Glomerular visceral epithelial cell (primary cell): ENCODE results near the gene IFIT1B.
"Not testable (repeated sequence)": the region's sequence is repeated elsewhere in the genome, so short reads cannot be mapped to it uniquely, and the experiment has no call there.

Source experiments
- DNase-seq: peaks from one replicate; pipeline ENCODE4 v3.0.0-alpha.2; 2016; ENCODE audit errors: extremely low spot score

The IFIT1B gene, protein sequence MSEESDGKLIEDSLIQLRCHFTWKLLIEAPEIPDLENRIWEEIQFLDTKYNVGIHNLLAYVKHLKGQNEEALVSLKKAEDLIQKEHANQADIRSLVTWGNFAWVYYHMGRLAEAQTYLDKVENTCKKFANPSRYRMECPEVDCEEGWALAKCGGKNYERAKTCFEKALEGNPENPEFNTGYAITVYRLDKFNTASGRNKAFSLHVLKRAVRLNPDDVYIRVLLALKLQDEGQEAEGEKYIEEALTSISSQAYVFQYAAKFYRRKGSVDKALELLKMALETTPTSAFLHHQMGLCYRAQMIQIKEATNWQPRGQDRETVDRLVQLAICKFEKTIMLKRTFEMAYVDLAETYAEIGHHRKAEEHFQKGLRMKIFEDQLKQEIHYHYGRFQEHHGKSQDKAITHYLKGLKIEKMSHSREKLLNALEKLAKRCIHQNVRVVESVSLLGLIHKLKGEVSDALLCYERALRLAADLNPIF

DNA sequence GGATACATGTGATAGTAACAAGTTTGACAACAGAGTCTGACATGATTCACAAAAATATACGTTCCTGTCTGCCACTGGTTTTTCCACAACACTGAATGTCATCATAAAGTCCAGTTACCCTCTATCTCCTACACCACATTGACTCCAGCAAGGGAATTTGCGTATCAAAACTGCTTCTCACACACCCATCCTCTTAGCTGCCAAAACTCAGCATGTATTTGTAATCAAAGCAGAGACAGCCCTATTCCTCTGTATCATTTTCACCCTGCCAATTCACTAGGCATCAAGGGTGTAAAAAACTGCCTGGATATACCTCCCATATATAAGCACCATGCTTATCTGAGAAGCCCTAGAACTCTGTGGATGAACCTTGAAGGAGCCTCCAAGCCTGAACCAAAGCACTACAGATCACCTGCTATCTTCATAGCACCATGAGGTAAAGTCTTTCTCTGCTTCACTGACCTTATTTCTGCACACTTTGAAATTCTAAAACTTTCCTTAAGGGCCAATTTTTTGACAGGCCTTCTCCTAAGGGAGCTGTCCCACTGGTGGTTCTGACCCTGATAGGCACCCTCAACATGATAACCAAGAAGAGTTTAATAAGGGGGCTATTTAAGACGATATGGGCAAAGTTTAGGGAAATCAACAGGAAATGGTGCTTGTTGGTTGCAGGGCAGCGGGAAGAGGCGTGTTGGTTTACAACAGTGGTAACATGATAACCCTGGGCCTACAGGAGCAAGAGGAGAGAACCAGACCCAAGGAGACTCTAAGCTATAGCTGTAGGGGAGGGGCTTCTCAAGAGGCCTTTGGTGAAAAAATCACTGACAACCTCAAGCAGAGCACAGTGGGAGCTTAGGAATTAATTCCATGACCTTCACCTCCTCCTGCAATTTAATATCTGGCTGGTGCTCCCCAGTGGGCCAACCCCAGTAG, at the start of gene IFIT1B:
TSS of gene IFIT1B (plus strand) at position 352 of the 933 bp plus-strand sequence. CDS start at position 432, 80 bp downstream.
- DNase-seq, result no peak

DNA sequence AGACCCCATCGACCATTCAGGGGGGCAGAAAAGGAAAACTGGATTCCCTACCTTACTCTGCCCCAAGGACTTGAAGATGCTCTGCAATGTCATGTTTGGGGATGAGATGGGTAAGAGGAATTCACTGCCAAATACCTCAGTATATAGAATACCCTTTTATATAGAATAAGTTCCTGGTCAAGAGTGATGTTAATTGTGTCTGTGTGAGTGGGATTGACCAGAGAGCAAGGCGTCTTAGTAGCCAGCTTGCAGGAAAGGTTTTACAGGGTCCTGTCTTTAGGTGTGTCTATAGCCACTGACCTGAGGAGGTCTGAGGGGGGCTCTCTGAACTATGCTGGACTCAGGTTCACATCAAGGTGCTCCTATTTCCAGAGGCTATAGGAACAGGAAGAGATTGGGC, 48.7 kb upstream of the IFIT1B start:
- DNase-seq, result no peak

DNA sequence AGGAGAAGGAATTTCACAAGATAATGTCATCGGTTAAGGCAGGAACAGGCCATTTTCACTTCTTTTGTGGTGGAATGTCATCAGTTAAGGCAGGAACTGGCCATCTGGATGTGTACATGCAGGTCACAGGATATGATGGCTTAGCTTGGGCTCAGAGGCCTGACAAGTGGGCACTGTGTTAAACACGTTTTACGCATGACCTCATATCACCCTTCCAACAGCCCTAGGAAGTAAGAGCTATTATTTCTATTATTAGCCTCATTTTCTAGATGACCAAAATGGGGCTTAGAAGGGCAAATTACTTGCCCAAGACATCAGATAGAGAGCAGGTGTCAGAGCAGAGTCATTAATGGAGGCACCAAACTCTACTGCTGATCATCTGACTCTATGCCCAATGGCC, 47.8 kb upstream of the IFIT1B start:
- peak; percentile 34 for DNase-seq

DNA sequence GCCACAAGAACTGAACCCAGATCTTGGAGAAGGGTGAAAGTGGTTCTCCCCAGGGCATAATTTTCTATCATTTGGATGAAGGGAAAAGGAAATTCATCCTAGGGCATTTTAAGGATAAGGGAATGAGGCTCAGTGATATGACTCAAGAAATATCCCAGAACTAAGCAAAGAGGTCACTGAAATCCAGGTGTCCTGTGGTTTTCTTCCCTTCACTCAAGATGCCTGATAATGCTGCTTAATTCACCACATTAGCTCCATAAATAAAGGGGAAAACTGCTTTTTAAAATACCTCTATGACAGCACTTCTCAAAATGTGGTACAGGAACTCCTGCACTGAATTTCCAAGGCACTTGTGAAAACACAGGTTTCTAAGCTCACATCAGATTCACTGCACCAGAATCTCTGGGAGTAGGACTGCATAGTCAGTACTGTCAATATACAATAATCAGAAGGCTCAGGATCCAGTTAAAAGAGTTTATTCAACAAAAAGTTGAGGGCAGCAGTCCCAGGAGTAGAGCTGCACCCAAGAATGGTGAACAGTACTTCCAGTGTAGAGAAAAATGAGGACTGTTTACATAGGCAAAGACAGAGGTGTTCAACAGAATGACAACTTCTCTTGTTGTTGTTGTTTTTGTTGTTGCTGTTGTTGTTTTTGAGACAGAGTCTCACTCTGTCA, 47.2 kb upstream of the IFIT1B start:
- peak; percentile 25 for DNase-seq

- DNase-seq, result not testable (repeated sequence)
These were observed 46.3 kb upstream of the IFIT1B start for GRCh38 chr10:89331487-89332122.

- DNase-seq, result peak; percentile 71
These were observed 45.7 kb upstream of the IFIT1B start for GRCh38 chr10:89332123-89332633.

DNA sequence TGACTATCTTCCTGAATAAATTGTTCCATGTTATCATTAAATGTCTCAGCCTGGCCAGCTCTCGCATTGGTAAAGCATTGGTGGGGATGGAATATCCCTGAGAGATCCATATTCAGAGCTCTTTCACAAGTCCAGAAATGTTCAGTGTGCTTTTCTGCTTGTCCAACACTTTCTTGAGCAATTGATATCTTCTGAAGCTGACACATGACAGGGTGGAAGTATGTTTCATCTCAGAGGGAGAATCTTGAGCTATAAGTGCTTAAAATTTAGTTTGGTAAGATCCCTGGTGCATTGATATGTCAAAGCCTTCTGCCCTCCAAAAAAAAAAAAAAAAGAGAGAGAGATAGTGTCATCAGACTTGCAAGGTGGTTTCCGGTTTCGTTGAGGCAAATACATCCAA, 42.6 kb upstream of the IFIT1B start:
- no peak for DNase-seq

DNA sequence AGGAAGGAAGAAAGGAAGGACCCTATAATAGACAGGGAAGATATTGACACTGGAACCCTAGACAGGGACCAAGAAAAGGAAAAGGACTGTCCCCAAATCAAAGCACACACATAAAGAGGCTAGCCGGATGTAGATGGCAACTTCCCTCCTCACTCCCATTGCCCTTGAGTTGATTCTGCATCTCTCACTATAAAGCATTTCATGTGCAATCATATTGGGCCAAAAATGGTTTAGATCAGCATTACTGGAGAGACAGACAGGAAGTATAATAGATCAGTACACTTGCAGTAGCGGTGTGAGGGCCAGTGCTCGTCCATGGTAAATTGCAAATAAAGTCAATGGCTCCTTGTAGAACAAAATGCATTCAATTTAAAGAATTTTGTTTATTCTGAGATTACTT, 41.6 kb upstream of the IFIT1B start:
- no peak for DNase-seq

- DNase-seq, result peak; percentile 89
These were observed 40.4 kb upstream of the IFIT1B start for GRCh38 chr10:89337484-89337883.

DNA sequence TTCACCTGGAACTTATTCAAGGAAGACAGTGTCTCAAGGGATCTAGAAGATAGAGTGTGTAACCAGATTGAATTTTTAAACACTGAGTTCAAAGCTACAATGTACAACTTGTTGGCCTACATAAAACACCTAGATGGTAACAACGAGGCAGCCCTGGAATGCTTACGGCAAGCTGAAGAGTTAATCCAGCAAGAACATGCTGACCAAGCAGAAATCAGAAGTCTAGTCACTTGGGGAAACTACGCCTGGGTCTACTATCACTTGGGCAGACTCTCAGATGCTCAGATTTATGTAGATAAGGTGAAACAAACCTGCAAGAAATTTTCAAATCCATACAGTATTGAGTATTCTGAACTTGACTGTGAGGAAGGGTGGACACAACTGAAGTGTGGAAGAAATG, 39.1 kb upstream of the IFIT1B start:
- no peak for DNase-seq

- no peak for DNase-seq
These were observed 38.0 kb upstream of the IFIT1B start for GRCh38 chr10:89339875-89340274.

DNA sequence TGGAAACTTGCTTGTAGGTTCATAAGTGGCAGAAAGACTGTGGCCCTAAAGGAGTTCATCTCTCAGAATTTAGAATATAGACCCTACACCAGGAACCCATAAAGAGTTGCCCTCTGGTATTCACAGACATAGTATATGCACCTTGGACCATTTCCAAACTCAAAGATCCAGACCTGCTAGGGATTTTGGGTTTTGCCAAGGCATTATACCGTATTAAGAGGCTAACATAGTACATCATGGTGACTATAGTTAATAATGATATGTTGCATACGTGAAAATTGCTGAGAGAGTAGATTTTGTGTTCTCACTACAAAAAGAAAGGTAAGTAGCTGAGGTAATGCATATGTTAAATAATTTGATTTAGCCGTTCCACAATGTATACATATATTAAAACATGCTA, 36.2 kb upstream of the IFIT1B start:
- no peak for DNase-seq

DNA sequence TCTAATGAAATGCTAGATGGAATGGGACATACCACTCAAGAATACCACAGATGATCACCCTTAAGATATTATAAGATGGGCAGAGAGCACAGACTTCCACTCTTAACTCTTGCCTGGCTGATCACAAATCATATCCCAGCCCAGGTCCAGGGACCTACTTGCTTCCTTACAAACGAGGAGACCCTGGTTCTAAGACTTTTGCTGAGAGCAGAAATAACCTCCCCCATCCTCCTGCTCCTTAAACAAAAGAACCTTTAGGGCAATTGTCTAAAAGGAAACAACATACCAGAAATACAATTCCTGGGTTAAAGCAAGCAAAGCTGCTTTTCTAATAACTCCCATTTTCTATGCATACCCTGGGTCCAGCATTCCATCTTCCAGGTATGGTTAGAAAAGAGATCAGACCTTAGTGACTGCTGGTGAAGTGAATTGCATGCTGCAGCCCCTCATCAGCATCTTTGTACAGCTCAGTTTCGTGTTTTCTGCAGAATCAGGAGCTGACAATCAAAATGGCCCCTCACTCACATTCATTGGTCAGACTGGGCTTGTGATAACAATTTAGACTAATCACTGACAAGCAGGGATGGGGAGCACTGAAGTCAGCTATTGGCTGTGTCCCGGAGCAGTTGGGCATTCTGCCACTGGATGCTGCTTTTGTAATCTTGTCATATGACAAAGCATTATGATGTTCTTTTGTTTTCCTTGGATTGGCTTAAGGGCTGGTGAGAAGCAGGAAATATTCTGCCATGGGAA, 35.5 kb upstream of the IFIT1B start:
- DNase-seq, result peak; percentile 69

DNA sequence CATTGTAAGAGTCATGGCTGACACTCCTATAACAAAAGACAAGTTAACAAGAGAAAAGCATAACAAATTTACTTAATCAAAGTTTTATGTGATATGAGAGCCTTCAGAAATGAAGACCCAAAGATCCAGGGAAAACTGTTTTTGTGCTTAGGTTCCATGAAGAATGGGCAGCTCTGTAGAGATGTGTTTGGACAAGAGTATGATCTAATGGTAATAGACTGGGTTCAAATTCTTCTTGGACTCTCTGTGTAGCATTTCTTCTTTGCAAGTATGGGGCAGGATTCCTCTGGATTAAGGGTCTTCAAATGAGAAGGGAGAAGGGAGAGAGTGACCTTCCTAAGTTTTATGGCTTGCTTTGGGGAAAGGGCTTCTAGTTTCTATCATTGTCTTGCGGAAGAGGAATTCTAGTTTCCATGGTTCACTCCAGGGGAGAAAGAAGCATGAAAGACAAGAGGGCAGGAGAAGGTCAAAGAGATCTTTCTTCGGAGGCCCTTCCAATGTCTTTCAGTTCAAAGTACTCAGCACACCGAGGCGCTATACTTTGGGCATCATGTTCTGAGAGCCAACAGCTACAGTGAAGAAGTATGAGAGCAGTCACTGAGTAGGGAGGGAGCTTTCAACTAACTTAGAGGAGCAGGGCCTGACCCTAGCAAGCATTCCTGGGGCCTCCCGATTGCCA, 34.6 kb upstream of the IFIT1B start:
- no peak for DNase-seq

GRCh38 chr10:89344156-89344555, 33.7 kb upstream of the IFIT1B start:
- DNase-seq, result no peak

DNA sequence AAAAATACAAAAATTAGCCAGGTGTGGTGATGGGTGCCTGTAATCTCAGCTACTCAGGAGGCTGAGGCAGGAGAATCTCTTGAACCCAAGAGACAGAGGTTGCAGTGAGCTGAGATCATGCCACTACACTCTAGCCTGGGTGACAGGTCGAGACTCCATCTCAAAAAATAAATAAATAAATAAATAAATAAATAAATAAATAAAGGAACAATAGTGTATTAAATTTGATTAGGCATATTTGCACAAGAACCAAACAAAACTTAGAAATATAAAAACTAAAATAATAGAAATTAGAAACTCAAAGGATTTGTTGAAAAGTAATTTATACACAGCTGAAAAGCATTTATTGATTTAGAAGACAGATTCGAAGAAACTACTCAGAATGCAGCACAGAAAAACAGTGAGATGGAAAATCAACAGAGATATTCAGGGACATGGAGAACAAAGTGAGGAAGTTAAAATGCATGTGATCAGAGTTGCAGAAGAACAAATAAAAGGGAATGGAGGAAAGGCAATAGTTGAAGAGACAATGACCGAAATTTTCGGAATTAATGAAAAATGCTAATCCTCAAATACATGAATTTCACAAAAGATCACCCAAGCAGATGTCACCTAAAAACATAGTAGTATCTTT, 32.4 kb upstream of the IFIT1B start:
- no peak for DNase-seq

DNA sequence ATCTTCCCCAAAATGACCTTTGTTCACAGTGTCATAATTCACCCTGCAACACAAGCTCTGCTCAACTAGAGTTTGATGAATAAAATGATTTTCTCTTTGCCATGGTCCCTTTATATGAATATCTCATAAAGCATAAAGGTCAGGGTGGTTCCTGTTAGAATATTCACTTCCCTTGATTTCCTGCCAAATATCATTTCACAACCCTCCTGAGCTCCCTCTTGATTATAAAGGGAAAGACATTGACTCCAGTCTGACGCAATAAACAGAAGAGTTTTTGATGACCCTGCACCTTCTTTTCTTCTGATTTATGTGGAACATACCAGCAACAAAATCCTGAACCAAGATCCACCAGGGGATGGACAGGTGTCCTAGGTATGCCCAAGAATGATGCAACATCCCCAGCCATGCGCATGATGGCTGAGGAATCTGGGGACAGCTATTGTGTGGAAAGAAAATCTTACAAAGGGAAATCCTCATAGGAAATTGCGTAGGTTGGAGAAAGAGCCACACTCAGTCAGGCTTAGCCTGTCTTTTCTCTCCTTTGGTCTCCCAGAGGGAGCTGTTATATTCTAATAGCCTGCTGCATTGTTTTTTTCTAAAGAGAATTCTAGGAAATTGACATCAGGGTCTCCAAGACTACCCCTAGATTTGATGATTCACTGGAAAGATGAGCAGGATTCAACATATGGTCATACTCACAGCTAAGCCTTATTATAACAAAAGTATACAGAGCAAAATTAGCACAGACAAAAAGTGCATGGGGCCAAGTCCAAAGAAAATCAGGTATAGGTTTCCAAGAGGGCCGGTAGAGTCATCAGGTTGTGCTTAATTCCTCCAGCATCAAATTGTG, 31.2 kb upstream of the IFIT1B start:
- no peak for DNase-seq

GRCh38 chr10:89347701-89348457, 30.0 kb upstream of the IFIT1B start:
- DNase-seq, result no peak
